GM06990 (cell line): ENCODE measurements around the gene PPP3CA.

Experiments
- DNase-seq: peaks from one replicate; pipeline ENCODE4 v3.0.0-alpha.2; 2011; ENCODE audit not compliant: insufficient read length; ENCODE audit errors: extremely low read depth
- H3K27me3 ChIP-seq: replicated peaks from 2 replicates; pipeline ENCODE4 v1.6.0; 2011; ENCODE audit warnings: low read length; ENCODE audit not compliant: control insufficient read depth, insufficient read depth
- H3K36me3 ChIP-seq: 2 replicates; pipeline ENCODE4 v1.5.1; 2011; ENCODE audit warnings: low read length; ENCODE audit not compliant: control insufficient read depth, insufficient read depth
- H3K4me3 ChIP-seq: replicated peaks from 2 replicates; pipeline ENCODE4 v1.5.1; 2011; ENCODE audit warnings: low read depth, mild to moderate bottlenecking, control low read depth, low read length
- CTCF ChIP-seq: IDR thresholded peaks from 2 replicates; pipeline ENCODE4 v1.5.1; 2011; ENCODE audit warnings: low read length, control low read depth, mild to moderate bottlenecking, inconsistent platforms; ENCODE audit not compliant: insufficient read depth, poor library complexity, severe bottlenecking

Gene PPP3CA

GRCh38 chr4:101115887-101116286, 231.4 kb downstream of the PPP3CA start:
- no peaks in the 10 kb centered on the region for H3K27me3 ChIP-seq
- DNase-seq = no peak
- TF ChIP-seq CTCF = no peak
- no peak overlapping the region for H3K4me3 ChIP-seq
- no peaks in the 10 kb centered on the region for H3K36me3 ChIP-seq

DNA sequence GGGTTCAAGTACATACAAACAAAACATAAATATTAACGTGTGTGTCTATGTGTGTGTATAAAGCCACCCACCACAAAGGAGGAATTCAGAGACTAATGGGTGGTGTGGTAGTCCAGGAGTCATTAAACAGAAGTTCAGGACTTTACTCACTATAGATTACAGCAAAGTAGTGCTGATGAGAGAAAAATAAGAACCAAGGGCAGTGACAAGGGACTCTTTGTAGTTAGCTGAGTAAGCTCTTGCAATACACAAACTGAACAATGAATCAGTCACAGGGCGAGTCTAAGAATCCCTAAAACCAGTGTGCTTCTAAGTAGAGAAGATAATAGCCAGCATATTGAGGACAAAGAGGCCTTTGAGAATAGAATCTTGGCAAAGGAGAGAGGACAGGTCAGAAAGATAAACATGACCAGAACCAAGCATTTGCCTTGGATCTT, 232.4 kb downstream of the PPP3CA start:
- no peaks in the 10 kb centered on the region for H3K27me3 ChIP-seq
- TF ChIP-seq CTCF = no peak
- no peaks in the 10 kb centered on the region for H3K36me3 ChIP-seq
- no peak overlapping the region for H3K4me3 ChIP-seq
- DNase-seq = no peak

- H3K36me3 ChIP-seq = no peaks in the 10 kb centered on the region
- no peak for TF ChIP-seq CTCF
- H3K27me3 ChIP-seq = no peaks in the 10 kb centered on the region
- no peak overlapping the region for H3K4me3 ChIP-seq
- DNase-seq = no peak
These were observed 242.8 kb downstream of the PPP3CA start for GRCh38 chr4:101104312-101105052.

DNA sequence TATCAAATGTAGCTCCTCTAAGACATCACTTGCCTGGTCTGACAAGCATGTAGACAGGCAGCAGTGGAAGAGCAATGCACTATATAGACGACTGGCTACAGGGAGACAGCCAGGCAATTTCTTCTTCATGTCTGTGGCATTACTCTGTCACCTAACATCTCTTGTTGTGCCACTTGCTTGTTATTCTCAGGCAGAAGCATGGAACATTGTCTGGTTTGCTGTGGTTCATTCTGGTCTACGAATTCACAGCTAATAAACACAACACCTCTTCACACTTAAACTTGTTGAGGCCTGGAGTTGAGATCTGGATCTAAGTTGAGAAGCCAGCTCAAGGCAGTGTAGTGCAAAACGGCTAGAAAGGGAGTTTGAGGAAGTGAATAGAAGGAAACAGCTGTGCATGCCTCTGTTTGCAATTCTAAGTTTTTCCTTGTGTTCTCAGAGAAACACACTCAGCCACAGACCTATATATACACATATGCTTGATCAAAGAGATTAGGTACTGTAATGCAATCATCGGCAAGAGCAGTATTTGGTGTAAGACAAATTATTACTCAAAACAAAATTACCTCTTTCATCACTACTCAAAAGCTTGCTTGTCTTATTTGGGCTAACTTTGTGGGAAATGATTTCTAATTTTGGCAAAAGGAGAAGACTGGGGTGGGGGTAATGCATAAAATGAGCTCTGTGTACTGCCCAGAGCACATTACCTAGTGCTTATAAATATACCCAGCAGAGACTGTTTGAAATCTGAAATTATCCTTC, 243.8 kb downstream of the PPP3CA start:
- no peak for TF ChIP-seq CTCF
- Histone ChIP-seq H3K36me3 (no peaks in the 10 kb centered on the region), H3K27me3 (no peaks in the 10 kb centered on the region), H3K4me3 (no peak overlapping the region)
- peak; percentile 41 for DNase-seq

DNA sequence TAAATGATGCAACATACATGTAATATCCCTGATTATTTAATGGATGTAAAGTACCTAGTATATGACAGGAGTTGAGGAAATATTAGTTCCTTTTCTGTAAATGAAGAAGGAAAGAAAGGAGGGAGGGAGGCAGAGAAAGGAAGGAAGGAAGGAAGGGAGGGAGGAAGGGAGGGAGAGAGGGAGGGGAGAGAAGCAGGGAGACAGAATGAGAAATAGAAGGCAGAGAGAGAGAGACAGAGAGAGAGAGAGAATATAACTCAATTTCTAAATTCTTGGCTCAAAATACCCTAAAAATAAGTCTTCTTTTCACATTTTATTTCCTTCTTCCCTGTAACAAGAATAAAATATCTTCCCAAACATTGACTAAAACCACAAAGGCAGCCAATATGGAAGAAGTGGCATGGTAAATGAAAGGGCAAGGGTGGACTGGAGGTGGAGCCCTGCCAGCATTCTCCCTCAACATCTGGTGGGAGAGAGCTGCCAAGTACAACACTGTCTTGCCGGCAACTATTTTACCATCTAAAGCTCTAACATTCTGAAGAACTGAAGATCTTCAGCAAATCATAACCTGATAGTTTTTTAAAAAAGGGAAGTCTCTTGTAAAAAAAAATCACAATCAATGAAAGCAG, 245.1 kb downstream of the PPP3CA start:
- no peak for DNase-seq
- H3K4me3 ChIP-seq = no peak overlapping the region
- H3K27me3 ChIP-seq = no peaks in the 10 kb centered on the region
- TF ChIP-seq CTCF = no peak
- H3K36me3 ChIP-seq = no peaks in the 10 kb centered on the region
